Measurements from ENCODE around the gene C2orf42. TPM values are rescaled to one million over a fixed set of nuclear protein-coding genes. Genes with fewer than 3 reads are reported as not detected.
A peak's percentile ranks its signal among the peaks of the same experiment; 100 is the strongest.
"Not testable (repeated sequence)": the region's sequence is repeated elsewhere in the genome, so short reads cannot be mapped to it uniquely, and the experiment has no call there.

Gene C2orf42
- total RNA-seq (ENCODE audit: insufficient read depth, low replicate concordance), result 20.9 TPM

GRCh38 chr2:70190418-70191243, at the start of gene C2orf42:
Gene C2orf42 (minus strand): TSS chr2:70191019. CDS start chr2:70181985, 9,034 bp downstream.
- DNase-seq (ENCODE audit: low spot score), result peak; percentile 99

- no peak for DNase-seq (ENCODE audit: low spot score)
Measured at GRCh38 chr2:70240599-70240998, 49.8 kb upstream of the C2orf42 start.

DNA sequence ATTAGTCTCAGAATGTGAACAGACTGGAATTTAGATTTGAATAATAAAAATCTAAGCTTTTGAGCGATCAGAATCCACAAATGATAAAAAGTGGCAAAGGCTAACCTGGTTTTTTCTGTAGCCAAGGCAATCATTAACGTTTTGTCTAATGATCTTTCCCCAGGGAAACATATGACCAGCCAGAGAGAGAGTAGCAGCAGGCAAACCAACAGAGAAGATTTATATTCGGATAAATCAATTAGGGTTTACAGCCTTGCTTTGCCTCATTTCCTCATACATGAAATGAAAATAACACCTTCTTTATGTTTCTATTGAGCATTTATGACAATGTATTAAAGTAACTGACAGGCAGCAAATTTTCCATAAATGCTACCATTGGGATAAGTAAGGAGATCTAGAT, 43.1 kb upstream of the C2orf42 start:
- no peak for DNase-seq (ENCODE audit: low spot score)

DNA sequence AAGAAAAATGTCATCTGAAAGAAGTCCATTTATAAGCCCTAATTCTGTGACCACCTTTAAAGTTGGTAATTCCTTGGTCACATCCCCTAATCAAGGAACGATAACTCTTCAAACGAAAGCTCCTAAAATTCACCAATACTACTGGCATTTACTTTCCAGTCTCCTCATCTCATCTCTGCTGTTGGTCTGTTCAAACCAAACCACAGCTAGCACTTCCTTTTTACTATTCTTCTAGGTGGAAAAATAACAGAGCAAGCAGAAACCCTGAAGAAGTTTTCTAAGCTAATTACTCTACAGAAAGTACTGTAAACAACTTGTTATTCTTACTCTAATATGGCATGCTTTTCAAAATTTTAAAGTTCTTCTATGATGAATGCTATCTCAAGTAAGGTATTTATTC, 36.0 kb upstream of the C2orf42 start:
- DNase-seq (ENCODE audit: low spot score), result no peak

- not testable (repeated sequence) for DNase-seq (ENCODE audit: low spot score)
Measured at GRCh38 chr2:70223305-70223704, 32.5 kb upstream of the C2orf42 start.

- peak; percentile 63 for DNase-seq (ENCODE audit: low spot score)
Measured at GRCh38 chr2:70214953-70215549, 24.2 kb upstream of the C2orf42 start.

GRCh38 chr2:70214365-70214764, 23.5 kb upstream of the C2orf42 start:
- no peak for DNase-seq (ENCODE audit: low spot score)

DNA sequence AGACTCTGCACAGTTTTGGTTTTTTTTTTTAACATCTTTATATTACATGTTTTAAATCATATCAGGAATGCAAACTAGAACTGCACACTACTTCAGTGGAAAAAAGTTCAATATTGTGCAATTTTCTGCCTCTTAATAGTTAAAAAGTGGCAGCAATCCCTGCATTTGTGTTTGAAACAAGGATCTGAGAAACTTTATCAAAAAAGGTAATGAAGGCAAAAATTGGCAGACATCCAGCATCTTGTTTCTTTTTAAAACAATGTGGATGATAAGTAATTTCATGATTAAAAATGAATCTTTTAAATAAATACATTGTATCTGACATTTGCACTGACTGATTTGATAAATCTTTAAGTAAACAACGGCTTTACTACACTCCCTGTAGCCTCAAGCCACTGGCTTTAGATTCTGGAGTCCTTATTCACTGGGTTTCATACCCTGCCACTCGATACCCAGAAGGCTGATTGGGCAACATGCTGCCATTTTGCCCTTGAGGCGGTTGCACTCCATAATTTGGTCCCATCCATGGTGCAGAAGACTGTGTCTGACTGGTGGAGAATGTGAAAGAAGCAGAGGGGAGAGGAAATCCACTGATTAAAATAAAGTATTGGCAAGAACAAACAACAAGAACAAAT, 21.6 kb upstream of the C2orf42 start:
- DNase-seq (ENCODE audit: low spot score), result no peak

- no peak for DNase-seq (ENCODE audit: low spot score)
Measured at GRCh38 chr2:70211595-70211994, 20.8 kb upstream of the C2orf42 start.

- DNase-seq (ENCODE audit: low spot score), result no peak
Measured at GRCh38 chr2:70204452-70204851, 13.6 kb upstream of the C2orf42 start.

GRCh38 chr2:70203086-70203485, 12.3 kb upstream of the C2orf42 start:
- no peak for DNase-seq (ENCODE audit: low spot score)

DNA sequence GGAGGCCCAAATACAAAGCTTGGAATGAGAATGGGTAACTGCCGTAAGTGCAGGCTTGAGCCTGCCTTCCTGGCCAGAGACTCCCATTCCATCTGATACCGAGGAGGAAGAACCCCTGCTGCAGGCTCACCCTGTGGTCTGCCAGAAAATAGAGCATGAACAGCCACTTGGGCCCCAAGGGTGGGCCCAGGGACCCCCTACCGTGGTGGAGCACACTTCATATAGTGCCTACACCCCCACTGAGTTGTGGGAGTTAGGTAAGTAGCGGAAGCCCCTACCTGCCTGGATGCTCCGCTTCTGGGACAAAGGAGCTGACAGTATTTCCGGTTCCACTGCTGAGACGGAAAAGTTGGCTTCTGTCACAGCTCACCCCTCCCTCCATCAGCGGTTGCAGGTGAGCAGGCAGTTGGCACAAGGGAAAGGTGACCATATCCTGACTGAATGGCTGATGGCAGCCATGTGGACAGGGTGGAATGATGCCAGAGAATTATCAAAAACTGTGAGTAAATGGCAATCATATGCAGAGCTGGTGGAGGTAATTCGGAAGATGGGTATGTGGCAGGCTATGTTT, 11.5 kb upstream of the C2orf42 start:
- DNase-seq (ENCODE audit: low spot score), result no peak

DNA sequence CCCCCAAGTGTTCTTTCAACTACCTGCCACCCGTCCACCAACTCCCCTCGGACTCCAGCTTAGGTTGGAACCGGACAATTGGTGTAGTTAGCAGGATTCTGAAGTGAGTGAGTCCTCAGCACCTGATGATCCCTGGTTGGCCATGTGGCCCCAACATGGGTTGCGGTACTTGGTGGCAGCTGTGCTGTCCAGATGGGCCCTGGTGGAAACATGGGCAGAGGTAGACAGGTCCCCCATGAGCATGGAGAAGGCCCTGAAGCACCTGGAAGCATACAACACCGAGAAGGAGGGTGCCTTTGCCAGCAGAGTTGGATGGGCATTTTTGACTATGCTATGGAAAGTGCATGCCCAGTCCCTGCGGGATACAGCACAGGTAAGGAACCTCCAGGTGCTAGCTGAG, 11.0 kb upstream of the C2orf42 start:
- no peak for DNase-seq (ENCODE audit: low spot score)

DNA sequence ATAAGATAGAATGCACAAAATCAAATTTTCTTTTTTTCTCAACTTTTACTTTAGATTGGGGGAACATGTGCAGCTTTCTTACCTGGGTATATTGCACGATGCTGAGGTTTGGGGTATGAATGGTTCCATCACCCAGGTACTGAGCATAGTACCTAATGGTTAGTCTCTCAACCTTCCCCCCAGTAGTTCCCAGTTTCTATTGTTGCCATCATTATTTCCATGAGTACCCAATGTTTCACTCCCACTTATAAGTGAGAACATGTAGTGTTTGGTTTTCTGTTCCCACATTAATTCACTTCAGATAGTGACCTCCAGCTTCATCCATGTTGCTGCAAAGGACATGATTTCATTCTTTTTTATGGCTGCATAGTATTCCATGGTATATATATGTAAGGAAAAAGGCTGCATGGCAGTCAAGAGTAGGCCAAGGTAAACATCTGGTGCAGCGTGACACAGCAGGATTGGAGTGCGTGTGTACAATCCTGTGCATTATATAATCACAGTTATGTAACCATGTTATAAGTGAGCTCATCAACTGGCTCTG, 10.5 kb upstream of the C2orf42 start:
- no peak for DNase-seq (ENCODE audit: low spot score)

DNA sequence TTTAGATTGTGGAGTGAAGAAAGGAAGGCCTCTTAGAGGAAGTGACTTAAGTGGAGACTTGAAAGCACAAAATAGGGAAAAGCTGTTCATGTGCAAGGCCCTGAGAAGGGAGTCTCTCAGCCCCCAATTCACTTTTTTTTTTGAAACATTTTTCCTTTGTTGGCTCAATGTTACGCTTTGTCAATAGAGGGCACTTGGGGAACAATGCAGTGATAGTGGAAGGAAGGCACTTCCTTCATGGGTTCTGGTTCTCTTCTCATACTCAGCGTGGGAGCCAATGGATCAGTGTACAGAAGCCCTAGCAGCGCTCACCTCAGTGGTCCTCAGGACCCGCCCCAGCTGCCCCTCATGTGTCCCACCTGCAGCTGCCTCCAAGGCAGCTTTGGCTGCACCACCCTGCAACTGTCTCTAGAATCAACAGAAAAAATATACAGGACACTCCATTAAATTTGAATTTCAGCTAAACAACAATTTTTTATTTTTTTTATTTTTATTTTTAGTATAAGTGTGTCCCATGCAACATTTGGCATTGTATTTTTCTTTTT, 8.6 kb upstream of the C2orf42 start:
- no peak for DNase-seq (ENCODE audit: low spot score)

- no peak for DNase-seq (ENCODE audit: low spot score)
Measured at GRCh38 chr2:70192516-70192915, 1.7 kb upstream of the C2orf42 start.

DNA sequence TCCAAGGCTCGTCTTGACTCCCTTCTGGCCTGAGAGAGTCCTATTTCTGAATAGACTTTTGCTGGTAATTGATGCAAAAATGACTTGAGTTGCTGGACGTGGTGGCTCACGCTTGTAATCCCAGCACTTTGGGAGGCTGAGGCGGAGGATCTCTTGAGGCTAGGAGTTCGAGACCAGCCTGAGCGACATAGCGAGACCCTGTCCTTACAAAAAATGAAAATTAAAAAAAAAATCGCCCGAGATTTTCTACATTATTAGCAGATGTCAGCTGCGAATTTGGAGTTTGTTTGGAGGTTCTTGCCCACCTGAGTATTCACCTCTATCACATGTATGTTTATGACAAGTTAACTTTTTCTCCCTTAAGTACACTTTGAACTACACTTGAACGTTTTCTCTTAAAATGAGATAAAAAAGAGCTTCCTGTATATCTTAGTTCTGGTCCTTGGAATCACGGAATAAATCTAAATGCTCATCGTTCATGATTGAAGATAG, 471 bp upstream of the C2orf42 start:
- DNase-seq (ENCODE audit: low spot score), result no peak

GRCh38 chr2:70188460-70188859, 2.4 kb downstream of the C2orf42 start:
- DNase-seq (ENCODE audit: low spot score), result no peak

- DNase-seq (ENCODE audit: low spot score), result not testable (repeated sequence)
Measured at GRCh38 chr2:70187170-70187569, 3.6 kb downstream of the C2orf42 start.

DNA sequence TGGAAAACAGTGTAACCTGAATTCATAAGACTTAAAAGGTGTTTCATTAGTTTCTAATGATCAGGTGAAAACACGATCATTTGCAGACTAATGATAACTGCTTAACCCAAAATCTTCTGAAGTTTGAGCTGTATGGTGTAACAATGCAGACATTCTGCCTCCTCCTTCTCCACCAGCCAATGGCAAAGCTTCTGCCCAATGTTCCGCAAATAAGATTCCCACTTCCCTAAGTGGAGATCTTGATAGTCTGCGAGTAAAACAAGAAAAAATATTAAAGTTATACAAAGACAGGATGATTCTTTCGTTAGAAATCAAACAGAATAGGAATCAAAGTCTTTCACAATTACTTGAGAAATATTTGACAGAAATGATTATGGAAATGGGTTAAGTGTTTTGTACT, 8.1 kb downstream of the C2orf42 start:
- DNase-seq (ENCODE audit: low spot score), result no peak

- no peak for DNase-seq (ENCODE audit: low spot score)
Measured at GRCh38 chr2:70181363-70181956, 9.4 kb downstream of the C2orf42 start.
